ENCODE results near the gene YKT6.

YKT6 gene

DNA sequence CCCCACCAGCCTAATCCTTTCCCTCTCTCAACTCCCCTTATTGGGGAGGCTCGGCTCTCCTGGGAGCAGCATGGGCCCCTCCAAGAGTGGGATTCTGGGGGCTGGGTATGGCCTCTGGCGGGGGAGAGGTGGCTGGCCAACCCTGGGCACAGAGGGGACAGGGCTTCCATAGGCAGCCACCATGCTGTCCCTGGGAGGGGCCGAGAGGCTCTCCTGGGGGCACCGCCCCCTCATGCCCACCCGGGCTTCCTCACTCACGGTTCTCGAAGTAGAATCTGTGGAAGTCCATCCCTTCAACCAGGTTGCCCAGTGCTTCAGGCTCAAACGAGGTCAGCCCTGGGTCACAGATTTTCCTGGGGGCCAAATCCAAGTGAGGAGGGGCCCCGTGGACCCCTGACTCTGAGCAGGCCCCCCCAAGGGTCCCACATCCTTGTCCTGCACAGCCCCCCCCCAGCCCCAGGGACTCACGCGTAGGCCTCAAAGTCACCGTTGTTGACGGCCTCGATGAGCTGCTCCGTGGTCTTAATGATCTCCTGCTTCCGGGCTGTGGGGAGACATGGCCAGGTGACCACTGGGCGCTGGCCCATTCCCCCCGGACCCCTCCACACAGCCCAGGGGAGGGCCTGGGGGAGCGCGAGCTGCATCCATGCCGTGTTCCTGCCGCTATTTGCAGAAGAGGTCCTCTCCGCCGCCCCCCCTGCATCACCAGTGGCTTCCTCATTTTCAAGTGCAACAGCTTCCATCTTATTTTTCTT lies 19.8 kb downstream of the YKT6 start:
- ChIA-PET POLR2A (no interaction called here), CTCF (interaction anchor here (1.3 kb wide), 1 partner anchor 9 kb away, joined by 3 read pairs; no protein-coding TSS in a partner anchor)
- no peak for DNase-seq (ENCODE audit: extremely low spot score)
- TF ChIP-seq, protein P1, sequence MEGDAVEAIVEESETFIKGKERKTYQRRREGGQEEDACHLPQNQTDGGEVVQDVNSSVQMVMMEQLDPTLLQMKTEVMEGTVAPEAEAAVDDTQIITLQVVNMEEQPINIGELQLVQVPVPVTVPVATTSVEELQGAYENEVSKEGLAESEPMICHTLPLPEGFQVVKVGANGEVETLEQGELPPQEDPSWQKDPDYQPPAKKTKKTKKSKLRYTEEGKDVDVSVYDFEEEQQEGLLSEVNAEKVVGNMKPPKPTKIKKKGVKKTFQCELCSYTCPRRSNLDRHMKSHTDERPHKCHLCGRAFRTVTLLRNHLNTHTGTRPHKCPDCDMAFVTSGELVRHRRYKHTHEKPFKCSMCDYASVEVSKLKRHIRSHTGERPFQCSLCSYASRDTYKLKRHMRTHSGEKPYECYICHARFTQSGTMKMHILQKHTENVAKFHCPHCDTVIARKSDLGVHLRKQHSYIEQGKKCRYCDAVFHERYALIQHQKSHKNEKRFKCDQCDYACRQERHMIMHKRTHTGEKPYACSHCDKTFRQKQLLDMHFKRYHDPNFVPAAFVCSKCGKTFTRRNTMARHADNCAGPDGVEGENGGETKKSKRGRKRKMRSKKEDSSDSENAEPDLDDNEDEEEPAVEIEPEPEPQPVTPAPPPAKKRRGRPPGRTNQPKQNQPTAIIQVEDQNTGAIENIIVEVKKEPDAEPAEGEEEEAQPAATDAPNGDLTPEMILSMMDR (IDR thresholded peaks at IDR 0.05; ENCODE audit: control extremely low read depth, extremely low read depth, low read depth, missing control alignments), result no peak

- ChIA-PET CTCF (interaction anchor here (1.3 kb wide), 1 partner anchor 9 kb away, joined by 3 read pairs; no protein-coding TSS in a partner anchor), POLR2A (no interaction called here)
- TF ChIP-seq, protein P1 (IDR thresholded peaks at IDR 0.05; ENCODE audit: control extremely low read depth, extremely low read depth, low read depth, missing control alignments), result no peak
- DNase-seq (ENCODE audit: extremely low spot score), result no peak
Observed at GRCh38 chr7:44221231-44221791, 20.5 kb downstream of the YKT6 start.

- ChIA-PET CTCF (interaction anchor here (1.3 kb wide), 1 partner anchor 8 kb away, joined by 3 read pairs; no protein-coding TSS in a partner anchor), POLR2A (no interaction called here)
- TF ChIP-seq, protein P1 (IDR thresholded peaks at IDR 0.05; ENCODE audit: control extremely low read depth, extremely low read depth, low read depth, missing control alignments), result no peak
- no peak for DNase-seq (ENCODE audit: extremely low spot score)
Observed at GRCh38 chr7:44222074-44222473, 21.3 kb downstream of the YKT6 start.

DNA sequence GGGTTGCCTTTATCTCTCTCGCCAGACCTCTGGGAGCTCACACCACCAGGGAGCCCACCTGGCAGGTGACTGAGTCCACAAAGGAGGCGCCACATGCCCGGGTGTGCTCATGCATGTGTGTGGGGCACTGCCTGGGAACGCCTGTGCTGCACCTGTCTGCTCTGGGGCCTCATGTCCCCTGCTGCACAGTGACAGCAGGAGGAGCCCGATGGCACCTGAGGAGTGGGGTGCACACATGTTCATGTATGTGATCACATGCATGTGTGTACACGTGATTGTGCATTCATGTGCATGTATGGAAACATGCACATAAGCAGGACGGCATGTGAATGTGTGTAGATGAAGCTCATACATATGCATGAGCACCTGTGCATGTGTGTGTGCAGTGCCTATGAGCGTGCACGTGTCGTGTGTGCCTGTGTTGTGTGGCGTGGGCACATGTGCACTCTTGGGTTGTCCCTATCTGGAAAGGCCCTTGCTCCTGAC lies 22.0 kb downstream of the YKT6 start:
- ChIA-PET CTCF (interaction anchor here (1.0 to 1.4 kb wide), 2 partner anchors 9 to 21 kb away, joined by 3 to 4 read pairs; no protein-coding TSS in a partner anchor), POLR2A (interaction anchor here (0.5 kb wide), 1 partner anchor 178 kb away, joined by 3 read pairs; the partner anchor contains the start of gene DBNL)
- TF ChIP-seq, protein P1 (IDR thresholded peaks at IDR 0.05; ENCODE audit: control extremely low read depth, extremely low read depth, low read depth, missing control alignments), result no peak
- DNase-seq (ENCODE audit: extremely low spot score), result no peak

GRCh38 chr7:44223362-44224079 lies 22.7 kb downstream of the YKT6 start:
- ChIA-PET CTCF (interaction anchor here (1.0 to 2.3 kb wide), 3 partner anchors 9 to 20 kb away, joined by 3 to 10 read pairs (median 4); no protein-coding TSS in a partner anchor), POLR2A (interaction anchor here (0.5 kb wide), 1 partner anchor 179 kb away, joined by 3 read pairs; the partner anchor contains the start of gene DBNL)
- TF ChIP-seq, protein P1 (IDR thresholded peaks at IDR 0.05; ENCODE audit: control extremely low read depth, extremely low read depth, low read depth, missing control alignments), result no peak
- DNase-seq (ENCODE audit: extremely low spot score), result no peak
